ENCODE results near the gene PHACTR3. TPM values are rescaled to one million over a fixed set of nuclear protein-coding genes. Genes with fewer than 3 reads are reported as not detected.

The PHACTR3 gene
- total RNA-seq, 2 donors from 2014 or later = 0.13 TPM; not detected in 1

DNA sequence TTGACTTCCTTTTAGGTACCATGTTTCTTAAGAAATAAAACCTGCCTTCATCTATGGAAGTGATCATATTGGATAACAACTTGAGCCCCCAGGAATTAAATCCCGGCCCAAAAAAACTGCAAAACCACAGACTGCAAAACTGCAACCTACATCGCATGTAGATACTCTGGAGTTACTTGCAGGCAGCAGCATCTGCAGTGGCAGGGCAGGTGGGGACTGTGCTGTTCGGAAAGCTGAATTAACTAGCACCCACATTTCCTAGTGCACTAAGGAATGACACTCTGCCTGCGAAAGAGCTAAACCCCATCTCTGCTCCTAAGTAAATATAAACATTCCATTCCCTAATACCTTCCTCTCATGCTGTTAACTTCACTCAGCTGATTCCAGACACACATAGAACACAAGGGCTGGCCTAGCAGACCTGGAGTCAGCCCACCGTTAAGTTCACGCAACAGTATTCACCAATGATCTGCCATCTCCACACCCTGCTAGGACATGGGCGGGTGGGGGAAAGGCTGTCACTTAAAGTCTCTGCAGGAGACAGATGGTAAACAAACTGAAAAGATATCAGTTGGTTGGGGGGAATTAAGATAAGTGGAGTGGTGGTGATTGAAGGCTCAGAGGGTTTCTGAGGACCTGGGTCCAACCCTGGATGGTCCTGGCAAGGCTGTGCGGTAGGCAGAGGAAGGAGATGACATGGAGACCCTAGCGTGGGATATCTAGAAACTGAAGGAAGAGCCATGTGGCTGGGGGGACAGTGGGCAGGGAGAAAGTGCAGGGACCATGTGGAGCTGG lies 200.7 kb downstream of the PHACTR3 start:
- Histone ChIP-seq H3K27me3 (ENCODE audit: control insufficient read depth, insufficient read depth, low read length, poor library complexity, severe bottlenecking) (no peaks in the 10 kb centered on the region), H3K27ac (ENCODE audit: low read depth, low read length) (no peak overlapping the region), H3K4me3 (ENCODE audit: low read length) (no peak overlapping the region), H3K9me3 (ENCODE audit: control insufficient read depth, low read length) (peaks cover 24% of the 10 kb centered on the region), H3K36me3 (ENCODE audit: control insufficient read depth, insufficient read depth, low read length) (no peaks in the 10 kb centered on the region), H3K4me1 (ENCODE audit: control insufficient read depth, insufficient read depth, low read length) (no peaks in the 10 kb centered on the region), H3K9ac (ENCODE audit: extremely low read depth, low read length, poor library complexity, severe bottlenecking) (no peak overlapping the region)
- Mint-ChIP-seq H3K4me1 (peaks cover 14% of the 10 kb centered on the region), H3K27me3 (ENCODE audit: insufficient read depth) (peaks cover 37% of the 10 kb centered on the region), H3K9me3 (peaks cover 22% of the 10 kb centered on the region), H3K4me3 (no peak overlapping the region), H3K27ac (no peak overlapping the region), H3K36me3 (ENCODE audit: low read depth) (no peaks in the 10 kb centered on the region)
- DNase-seq = peak; percentile 68
- TF ChIP-seq CTCF (conservative IDR thresholded peaks at IDR 0.05) = no peak
- 76 to 87% methylated on average over 3 to 9 of the region's 9 CpGs for WGBS, 2 experiments (ENCODE audit: insufficient coverage in 1 of 2, insufficient read length in 1 of 2)

DNA sequence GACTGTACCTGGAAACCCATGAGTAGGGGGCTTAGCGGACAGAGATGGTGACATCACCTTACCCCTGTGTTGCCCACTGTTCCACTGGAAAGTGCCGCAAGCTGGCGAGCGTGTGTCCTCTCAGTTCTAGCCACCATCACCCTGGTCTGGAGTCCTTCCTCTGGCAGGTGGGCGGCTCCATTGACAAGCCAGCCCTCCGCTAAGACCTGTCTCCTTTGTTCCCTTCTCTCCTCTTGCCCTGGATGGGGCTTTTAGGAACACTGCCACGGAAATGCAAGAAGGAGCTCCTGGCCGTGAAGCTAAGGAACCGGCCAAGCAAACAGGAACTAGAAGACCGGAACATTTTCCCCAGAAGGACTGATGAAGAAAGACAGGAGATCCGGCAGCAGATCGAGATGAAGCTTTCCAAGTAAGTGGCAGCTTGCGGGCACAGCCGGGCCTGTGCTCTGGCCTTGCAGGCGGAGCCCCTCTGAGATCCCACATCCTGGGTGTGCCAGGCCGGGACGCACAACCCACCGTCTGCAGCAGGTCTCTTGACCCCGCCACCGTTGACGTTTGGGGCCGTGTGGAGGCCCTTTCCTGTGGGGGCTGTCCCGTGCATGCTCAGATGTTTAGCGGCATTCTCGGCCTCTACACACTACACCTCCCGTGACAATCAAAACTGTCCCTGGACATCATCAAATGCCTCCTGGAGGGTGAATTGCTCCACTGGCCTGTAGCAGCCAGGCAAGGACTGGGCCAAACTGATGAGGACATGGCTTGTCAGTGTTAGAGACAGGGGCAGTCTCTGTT lies 201.6 kb downstream of the PHACTR3 start:
- no peaks in the 10 kb centered on the region for H3K4me1 ChIP-seq (ENCODE audit: control insufficient read depth, insufficient read depth, low read length)
- no peak overlapping the region for H3K27ac Mint-ChIP-seq
- H3K9ac ChIP-seq (ENCODE audit: extremely low read depth, low read length, poor library complexity, severe bottlenecking) = no peak overlapping the region
- no peaks in the 10 kb centered on the region for H3K27me3 ChIP-seq (ENCODE audit: control insufficient read depth, insufficient read depth, low read length, poor library complexity, severe bottlenecking)
- peak; percentile 33 for DNase-seq
- no peaks in the 10 kb centered on the region for H3K36me3 Mint-ChIP-seq (ENCODE audit: low read depth)
- H3K36me3 ChIP-seq (ENCODE audit: control insufficient read depth, insufficient read depth, low read length) = no peaks in the 10 kb centered on the region
- WGBS, 2 experiments (ENCODE audit: insufficient coverage in 1 of 2, insufficient read length in 1 of 2) = 92% methylated on average over 10 to 26 of the region's 26 CpGs
- TF ChIP-seq CTCF (conservative IDR thresholded peaks at IDR 0.05) = no peak
- H3K27me3 Mint-ChIP-seq (ENCODE audit: insufficient read depth) = peaks cover 30% of the 10 kb centered on the region
- H3K4me3 ChIP-seq (ENCODE audit: low read length) = no peak overlapping the region
- peaks cover 15% of the 10 kb centered on the region for H3K9me3 ChIP-seq (ENCODE audit: control insufficient read depth, low read length)
- peaks cover 14% of the 10 kb centered on the region for H3K4me1 Mint-ChIP-seq
- peaks cover 13% of the 10 kb centered on the region for H3K9me3 Mint-ChIP-seq
- no peak overlapping the region for H3K4me3 Mint-ChIP-seq
- H3K27ac ChIP-seq (ENCODE audit: low read depth, low read length) = no peak overlapping the region

DNA sequence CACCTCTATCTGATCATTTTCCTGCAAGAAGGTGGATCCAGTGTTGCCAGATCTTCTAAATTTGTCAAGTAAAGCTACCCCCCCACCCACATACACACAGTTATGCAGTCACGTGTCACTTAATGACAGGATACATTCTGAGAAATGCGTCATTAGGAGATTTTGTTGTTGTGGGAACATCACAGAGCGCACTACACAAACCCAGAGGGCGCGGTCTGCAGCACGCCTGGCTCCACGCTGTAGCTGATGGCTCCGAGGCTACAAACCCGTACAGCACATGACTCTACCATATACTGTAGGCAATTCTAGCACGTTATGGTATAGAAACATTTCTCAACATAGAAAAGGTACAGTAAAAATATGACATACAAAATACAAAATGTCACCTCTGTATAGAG lies 202.2 kb downstream of the PHACTR3 start:
- Histone ChIP-seq H3K9me3 (ENCODE audit: control insufficient read depth, low read length) (peaks cover 10% of the 10 kb centered on the region), H3K4me3 (ENCODE audit: low read length) (no peak overlapping the region), H3K36me3 (ENCODE audit: control insufficient read depth, insufficient read depth, low read length) (no peaks in the 10 kb centered on the region), H3K27ac (ENCODE audit: low read depth, low read length) (no peak overlapping the region), H3K9ac (ENCODE audit: extremely low read depth, low read length, poor library complexity, severe bottlenecking) (no peak overlapping the region), H3K4me1 (ENCODE audit: control insufficient read depth, insufficient read depth, low read length) (no peaks in the 10 kb centered on the region), H3K27me3 (ENCODE audit: control insufficient read depth, insufficient read depth, low read length, poor library complexity, severe bottlenecking) (no peaks in the 10 kb centered on the region)
- no peak for DNase-seq
- no peak for TF ChIP-seq CTCF (conservative IDR thresholded peaks at IDR 0.05)
- Mint-ChIP-seq H3K27me3 (ENCODE audit: insufficient read depth) (peaks cover 24% of the 10 kb centered on the region), H3K27ac (no peak overlapping the region), H3K9me3 (peaks cover 7% of the 10 kb centered on the region), H3K4me3 (no peak overlapping the region), H3K36me3 (ENCODE audit: low read depth) (no peaks in the 10 kb centered on the region), H3K4me1 (peaks cover 14% of the 10 kb centered on the region)
- WGBS, 2 experiments (ENCODE audit: insufficient coverage in 1 of 2, insufficient read length in 1 of 2) = 81 to 91% methylated on average over 3 to 10 of the region's 10 CpGs
